GM12865 (cell line): ENCODE data around the gene PKP4.
A peak's percentile ranks its signal among the peaks of the same experiment; 100 is the strongest.

ENCODE experiments used
- DNase-seq: peaks from one replicate; pipeline ENCODE4 v3.0.0; 2010; ENCODE audit warnings: low read depth
- H3K4me3 ChIP-seq: 2 replicates; pipeline ENCODE4 v1.5.1; 2011; ENCODE audit warnings: mild to moderate bottlenecking, low read depth, low read length, control low read depth
- TF ChIP-seq, protein P1 (sequence below): IDR thresholded peaks from 2 replicates; pipeline ENCODE4 v1.5.1; 2011; ENCODE audit warnings: low read length, control low read depth, low read depth, inconsistent platforms; ENCODE audit not compliant: insufficient read depth; ENCODE audit errors: missing control alignments

PKP4 gene, protein sequence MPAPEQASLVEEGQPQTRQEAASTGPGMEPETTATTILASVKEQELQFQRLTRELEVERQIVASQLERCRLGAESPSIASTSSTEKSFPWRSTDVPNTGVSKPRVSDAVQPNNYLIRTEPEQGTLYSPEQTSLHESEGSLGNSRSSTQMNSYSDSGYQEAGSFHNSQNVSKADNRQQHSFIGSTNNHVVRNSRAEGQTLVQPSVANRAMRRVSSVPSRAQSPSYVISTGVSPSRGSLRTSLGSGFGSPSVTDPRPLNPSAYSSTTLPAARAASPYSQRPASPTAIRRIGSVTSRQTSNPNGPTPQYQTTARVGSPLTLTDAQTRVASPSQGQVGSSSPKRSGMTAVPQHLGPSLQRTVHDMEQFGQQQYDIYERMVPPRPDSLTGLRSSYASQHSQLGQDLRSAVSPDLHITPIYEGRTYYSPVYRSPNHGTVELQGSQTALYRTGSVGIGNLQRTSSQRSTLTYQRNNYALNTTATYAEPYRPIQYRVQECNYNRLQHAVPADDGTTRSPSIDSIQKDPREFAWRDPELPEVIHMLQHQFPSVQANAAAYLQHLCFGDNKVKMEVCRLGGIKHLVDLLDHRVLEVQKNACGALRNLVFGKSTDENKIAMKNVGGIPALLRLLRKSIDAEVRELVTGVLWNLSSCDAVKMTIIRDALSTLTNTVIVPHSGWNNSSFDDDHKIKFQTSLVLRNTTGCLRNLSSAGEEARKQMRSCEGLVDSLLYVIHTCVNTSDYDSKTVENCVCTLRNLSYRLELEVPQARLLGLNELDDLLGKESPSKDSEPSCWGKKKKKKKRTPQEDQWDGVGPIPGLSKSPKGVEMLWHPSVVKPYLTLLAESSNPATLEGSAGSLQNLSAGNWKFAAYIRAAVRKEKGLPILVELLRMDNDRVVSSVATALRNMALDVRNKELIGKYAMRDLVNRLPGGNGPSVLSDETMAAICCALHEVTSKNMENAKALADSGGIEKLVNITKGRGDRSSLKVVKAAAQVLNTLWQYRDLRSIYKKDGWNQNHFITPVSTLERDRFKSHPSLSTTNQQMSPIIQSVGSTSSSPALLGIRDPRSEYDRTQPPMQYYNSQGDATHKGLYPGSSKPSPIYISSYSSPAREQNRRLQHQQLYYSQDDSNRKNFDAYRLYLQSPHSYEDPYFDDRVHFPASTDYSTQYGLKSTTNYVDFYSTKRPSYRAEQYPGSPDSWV

DNA sequence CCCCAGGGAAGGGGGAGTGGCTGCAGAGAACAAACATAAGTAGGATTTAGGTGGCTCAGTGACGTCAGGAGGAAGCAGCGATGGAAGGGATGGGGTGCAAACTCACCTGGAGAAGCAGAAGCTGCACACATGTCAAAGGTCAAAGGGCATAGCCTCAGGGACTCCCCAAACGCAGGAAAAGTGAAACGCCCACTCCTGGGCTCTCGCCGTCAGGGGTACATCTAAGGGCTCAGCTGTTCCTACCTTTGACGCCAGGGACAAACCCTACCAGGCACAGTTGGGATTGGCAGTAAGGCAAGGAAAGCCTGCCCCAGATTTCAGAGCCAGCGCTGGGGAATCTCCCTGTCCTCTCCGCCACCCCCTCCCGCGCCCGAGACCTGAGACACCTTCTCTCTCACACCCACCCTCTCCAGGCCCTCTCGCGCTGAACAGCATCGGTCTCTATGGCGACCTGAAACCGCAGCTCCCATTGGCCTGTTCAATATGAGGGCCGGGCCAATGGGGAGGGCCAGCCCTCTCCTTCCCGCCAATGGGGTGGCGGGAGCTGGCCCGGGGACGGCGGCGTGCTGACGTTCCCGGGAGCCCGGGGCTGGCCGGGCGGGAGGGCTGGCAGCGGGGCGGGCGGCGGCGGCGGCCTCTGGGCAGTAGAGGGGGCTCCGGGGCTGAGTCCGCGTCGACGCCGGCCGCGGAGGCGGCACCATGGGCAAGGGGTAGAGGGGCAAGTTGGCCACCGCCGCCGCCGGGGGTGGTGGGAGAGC lies at the start of gene PKP4, which contains the start of gene CCDC148:
PKP4 (plus strand) TSS at position 644 of the 758 bp plus-strand sequence. CDS start 76,233 bp downstream, outside the sequence.
CCDC148 (minus strand) TSS at position 445 of the 758 bp plus-strand sequence; CDS start at position 131, 314 bp downstream.
- DNase-seq, result peak; percentile 94
- peak within 1 kb of the TSS; percentile 95 for H3K4me3 ChIP-seq
- TF ChIP-seq, protein P1, sequence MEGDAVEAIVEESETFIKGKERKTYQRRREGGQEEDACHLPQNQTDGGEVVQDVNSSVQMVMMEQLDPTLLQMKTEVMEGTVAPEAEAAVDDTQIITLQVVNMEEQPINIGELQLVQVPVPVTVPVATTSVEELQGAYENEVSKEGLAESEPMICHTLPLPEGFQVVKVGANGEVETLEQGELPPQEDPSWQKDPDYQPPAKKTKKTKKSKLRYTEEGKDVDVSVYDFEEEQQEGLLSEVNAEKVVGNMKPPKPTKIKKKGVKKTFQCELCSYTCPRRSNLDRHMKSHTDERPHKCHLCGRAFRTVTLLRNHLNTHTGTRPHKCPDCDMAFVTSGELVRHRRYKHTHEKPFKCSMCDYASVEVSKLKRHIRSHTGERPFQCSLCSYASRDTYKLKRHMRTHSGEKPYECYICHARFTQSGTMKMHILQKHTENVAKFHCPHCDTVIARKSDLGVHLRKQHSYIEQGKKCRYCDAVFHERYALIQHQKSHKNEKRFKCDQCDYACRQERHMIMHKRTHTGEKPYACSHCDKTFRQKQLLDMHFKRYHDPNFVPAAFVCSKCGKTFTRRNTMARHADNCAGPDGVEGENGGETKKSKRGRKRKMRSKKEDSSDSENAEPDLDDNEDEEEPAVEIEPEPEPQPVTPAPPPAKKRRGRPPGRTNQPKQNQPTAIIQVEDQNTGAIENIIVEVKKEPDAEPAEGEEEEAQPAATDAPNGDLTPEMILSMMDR, result no peak

DNA sequence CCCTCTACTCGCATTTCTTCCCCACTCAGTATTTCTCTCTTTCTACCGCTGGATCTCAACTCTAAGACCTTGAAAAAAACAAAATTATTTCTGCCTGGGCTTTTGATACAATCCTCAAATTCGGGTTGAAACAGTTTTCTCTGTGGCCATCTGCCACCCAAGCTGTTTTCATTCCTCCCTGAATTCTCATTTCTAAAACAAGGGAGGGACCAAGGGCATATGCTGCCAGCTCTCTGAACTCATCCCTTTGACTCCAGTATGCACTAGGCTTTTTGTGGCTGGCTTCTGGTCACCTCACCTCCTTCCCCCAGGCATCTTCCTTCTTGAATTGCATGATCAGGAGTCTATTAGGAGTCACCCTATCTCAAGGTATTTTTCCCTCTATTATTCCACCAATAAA lies 49.7 kb upstream of the PKP4 start:
- H3K4me3 ChIP-seq, result no peak overlapping the region
- no peak for DNase-seq
- TF ChIP-seq, protein P1, result no peak

DNA sequence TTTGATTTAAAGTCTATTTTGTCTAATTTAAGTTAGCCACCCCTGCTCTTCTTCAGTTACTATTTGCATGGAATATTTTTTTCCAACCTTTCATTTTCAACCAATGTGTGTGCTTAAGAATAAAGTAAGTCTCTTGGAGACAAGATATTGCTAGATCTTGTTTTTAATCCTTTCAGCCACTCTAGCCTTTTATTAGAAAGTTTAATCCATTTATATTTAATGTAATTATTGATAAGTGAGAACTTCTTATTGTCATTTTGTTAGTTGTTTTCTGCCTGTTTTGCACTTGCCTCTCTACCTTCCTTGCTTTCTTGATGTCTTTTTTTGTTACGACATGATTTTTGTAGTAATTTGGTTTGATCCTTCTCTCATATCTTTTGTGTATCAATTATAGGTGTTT lies 46.6 kb upstream of the PKP4 start:
- TF ChIP-seq, protein P1, result no peak
- DNase-seq, result no peak
- H3K4me3 ChIP-seq, result no peak overlapping the region

DNA sequence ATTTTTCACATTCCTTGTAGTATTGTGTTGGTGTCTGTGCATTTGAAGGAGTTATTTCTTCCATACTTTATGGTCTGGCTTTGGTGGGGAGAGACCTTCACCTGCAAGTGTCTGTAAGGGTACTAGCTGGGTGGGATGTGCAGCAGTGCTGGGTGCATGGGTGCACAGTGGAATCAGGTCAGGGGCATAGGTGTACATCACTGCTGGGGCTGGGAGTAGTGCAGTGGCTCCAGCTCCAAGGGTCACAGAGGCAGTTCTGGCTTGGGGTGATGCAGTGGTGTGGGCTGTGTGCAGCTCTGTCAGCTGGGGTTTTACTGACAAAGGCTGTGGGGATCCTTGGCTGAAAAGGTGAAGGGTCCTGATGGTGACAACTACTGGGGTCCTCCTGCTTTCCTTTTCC lies 45.0 kb upstream of the PKP4 start:
- no peak for DNase-seq
- H3K4me3 ChIP-seq, result no peak overlapping the region
- TF ChIP-seq, protein P1, result no peak

DNA sequence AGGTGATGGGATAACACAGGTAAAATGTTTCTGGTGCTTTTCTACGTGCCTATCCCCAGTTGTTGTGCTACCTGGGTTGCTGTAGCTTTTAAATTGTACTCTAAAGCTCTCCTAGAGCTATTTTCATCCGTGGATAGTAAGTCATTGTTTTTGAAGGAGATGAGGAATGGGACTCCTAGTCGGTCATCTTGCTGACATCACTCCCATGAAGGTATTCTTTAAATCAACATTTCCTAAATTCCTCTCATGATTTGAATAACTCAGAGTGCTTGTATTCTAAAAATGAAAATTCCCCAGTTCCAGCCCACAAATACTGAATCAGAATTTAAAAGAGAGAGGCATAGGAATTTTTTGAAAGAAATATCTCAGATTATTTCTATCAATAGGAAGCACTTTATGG lies 44.5 kb upstream of the PKP4 start:
- TF ChIP-seq, protein P1, result no peak
- no peak overlapping the region for H3K4me3 ChIP-seq
- DNase-seq, result no peak

DNA sequence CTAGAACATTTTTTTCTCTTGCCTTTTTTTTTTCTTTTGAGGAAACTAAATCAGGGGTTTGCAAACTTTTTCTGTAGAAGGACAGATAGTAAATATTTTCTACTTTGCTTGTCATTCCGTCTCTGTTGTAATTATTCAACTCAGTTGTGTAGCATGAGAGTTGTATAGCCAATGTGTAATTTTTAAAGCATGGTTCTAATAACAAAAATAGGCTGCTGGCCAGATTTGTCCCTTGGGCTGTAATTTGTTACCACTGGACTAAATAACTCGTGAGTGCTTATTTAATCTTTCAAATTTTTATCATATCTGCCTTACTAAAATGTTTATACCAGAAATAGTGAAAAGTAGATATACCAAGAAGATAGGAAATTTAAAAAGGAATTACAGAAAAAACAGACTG lies 43.2 kb upstream of the PKP4 start:
- DNase-seq, result no peak
- TF ChIP-seq, protein P1, result no peak
- no peak overlapping the region for H3K4me3 ChIP-seq
